GM19463 (cell line): ENCODE measurements around the gene ATXN7L1.

Experiments
- ATAC-seq: cut with Tn5 transposase; IDR thresholded peaks from one replicate; pipeline ENCODE4 v1.9.1; 2021; ENCODE audit warnings: mild to moderate bottlenecking, moderate library complexity; ENCODE audit not compliant: unreplicated experiment

Gene ATXN7L1

DNA sequence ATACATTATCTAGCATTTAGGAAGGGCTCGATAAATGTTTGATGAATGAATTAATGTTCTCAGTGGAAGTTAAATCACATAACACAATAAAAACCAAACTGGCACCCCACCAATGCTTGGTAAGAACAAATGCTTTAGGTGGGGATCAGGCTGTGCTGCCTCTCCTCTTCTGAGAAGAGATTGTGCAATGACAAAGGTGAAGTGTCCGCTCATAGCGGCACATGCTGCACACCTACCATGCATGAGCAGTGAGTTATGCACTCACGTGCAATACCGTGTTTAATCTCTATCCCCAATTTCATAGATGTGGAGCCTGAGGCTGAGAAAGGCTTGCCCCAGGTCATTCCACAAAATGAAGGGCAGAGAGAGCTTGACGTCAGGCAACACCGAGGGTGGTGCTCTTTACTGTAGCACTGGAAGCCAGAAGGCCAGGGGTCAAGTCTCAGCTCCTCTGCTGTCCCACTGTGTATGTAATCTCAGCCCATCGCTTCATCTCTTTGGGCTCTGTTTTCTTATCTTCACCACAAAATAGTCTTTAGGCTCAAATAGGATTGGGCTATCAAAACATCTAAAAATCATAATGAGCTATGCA is 222.2 kb downstream of the ATXN7L1 start:
- no peak for ATAC-seq

DNA sequence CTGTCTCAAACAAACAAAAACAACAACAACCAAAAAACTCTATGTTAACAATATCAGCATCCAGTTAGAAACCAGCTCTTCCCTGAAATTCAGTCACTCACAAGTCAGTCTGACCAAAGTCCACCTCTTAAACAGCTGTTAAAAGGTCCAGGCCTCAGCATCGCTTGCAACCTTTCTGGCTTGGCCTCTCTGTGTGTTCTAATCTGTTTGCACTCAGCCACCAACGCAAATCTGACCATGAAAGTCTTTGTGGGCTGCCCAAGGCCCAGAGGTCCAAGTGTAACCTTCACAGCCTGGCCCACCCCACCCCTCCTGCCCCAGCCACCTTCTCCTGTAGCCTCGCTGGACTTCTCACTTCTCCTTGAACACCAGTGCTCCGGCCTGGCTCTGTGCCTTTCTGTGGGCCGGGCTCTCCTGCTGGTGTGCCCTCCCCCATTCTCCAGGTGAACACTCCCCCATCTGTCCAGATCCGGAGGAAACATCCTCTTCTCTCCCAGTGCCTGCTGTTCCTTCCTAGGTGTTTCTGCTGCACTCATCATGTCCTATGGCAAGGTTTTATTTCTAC is 222.9 kb downstream of the ATXN7L1 start:
- no peak for ATAC-seq

DNA sequence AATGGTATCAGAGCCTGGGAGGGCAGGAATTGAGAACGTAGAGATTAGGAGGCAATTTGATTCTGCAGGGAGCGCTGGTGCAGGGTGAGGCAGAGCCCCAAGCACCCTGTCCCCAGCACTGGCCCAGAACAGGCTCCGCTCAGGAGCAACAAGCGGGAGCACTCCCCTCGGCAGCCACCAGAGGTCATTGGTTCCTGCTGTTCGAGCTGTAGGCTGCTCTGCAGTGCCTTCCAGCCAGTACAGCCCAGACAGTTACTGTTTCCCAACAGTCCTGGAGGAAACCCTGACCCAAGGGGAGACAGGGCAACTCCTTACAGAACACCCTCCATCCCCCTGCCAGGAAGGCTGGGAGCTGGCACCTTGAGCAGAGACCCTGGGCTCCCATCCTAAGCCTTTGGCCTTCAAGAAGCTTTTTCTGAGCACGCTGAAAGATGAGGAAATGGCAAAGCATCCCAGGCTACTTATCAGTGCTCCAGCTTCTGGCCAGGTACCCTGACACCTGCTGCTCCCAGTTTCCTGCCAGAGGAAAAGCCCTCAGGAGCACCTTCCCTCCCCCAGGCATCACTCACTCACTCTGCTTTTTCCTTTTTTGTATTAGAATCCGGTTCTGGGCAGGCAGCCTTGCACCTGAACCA is 223.9 kb downstream of the ATXN7L1 start:
- ATAC-seq = peak; percentile 98

DNA sequence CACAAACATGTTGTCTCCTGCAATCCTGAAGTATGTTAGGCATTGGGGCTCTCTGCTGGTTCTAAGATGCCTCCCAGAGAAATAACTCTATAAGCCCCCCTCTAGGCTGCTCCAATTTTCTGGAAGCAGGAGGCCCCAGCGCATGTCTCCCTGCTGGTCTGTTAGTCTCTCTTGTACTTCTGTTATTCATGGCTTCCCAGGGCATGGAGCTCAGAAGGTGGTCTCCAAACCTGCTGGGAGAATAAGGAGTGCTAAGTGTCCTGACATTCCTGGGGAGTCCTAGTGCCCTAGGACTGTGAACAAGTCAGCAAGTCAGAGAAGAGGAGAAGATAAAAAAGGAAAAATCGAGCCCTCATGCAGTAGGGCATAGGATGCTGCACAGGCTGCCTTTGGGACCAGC is 224.6 kb downstream of the ATXN7L1 start:
- no peak for ATAC-seq

DNA sequence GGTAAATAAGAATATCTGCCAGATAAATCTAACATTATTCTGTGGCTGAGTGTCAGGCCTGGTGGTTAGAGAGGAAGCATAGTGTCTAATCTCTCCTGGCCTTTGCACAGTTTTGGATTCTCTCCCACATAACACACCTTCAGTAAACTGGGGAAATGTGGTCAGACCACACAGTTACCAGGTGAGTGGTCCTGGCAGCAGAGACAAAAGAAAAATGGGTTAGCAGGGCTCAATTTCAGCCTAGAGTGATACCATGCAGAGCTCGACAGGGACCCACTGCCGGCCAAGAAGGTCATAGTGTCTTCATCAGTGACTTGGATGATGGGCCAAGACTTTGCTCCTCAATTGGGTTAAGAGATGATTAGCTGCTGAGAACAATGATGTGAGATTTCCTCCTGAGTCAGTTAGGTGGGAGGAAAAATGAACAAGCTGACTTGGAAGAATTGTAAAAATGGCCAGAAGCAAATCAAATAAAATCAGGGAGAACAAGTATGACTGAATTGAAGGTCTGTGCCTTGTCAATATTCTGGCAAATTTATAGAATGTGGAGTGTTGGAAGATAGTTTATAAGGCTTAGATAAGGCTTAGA is 225.9 kb downstream of the ATXN7L1 start:
- ATAC-seq = no peak

DNA sequence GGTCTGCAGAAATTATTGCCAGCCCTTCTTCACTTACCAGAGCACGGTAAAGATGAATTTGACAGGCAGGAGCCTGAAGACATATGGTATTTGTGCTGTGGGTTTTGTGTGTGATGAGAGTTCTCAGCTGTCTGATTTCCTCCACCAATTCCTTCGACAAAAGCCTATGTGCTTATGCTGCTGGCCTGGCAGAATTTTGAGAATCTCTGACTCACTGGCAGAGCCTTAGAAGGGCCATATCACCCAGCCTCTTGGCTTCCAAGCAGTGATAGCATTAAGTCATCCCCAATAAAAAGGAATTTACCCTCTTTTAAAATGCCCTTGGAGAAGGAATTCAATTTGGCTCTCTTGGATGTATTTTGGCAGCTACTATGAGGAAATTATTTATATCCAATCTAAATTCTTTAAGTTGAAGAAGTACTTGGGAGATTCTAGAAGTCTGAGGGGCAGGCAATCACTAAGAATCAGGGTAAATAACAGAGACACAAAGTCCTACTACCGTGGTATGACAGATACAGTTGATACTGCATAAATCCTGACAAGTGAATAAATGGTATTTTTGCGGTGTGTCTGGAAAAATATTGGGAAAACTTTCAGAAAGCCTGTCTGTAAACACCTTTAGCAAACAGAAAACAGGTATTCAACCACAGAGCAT is 226.5 kb downstream of the ATXN7L1 start:
- no peak for ATAC-seq

DNA sequence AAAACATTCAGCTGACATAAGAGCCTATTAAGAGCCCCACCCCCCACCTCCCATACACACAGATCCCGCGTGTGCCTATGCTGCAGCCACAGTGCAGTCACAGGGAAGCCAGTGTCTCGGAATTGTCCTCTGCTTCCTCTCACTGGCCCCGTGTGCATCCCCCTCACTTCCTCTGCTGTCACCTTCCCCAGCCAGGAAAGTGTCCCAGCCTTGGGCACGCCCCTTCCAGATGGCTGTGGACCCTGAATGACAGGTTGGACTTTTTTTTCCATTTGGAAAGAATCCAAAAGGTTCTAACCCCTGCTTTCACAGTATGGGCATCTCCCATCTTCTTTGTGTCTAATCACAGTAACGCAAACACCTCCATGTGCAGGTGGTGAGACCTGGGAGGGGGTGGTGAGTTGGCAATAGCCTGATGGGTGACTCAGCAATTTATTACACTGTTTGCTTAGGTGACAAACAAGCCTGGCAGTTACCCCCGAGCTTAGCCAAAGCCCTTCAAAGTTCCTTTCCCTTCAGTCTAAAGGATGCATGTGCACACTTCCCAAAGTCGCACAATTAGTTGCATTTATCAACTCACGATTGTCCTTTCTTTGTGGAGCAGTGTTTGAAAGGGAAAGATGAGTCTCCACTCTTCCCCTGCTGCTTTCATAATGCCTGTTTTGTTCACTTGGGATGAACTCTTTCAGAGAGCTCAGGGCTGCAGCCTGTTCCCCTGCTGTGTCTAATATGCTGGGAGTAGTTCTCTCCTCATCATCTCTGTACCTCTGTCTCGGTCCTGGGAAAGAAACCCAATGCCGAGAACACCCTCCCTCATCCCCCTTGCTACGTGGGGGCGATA is 227.6 kb downstream of the ATXN7L1 start:
- ATAC-seq = no peak

DNA sequence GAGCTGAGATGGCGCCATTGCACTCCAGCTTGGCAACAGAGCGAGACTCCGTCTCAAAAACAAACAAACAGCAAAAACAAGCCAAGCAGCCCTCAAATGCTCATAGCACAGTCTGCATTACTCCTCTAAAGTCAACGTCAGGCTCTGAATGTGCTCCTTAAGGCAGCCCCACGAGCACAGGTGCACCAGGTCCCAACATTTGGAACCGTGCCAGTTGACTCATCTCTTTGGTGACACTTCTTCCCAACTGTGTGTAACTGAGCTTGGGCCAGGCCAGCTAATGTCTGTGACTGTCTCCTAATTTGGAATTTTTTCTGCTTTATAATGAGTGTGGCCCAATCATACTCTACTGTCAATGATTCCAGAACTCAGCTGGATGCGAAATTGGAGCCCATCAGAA is 228.8 kb downstream of the ATXN7L1 start:
- ATAC-seq = no peak

DNA sequence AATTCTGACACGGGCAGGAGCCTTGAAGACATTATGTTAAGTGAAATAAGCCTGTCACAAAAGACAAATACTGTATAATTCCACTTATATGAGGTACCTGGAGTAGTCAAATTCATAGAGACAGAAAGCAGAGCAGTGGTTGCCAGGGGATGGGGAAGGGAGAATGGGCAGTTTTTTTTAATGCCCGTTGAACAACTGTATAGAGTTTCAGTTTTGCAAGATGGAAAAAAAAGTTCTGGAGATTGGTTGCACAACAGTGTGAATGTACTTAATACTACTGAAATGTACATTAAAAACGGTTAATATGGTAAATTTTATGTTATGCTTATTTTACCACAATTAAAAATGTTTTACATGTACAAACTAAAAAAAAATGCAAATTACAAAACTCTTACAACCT is 231.5 kb downstream of the ATXN7L1 start:
- ATAC-seq = no peak

DNA sequence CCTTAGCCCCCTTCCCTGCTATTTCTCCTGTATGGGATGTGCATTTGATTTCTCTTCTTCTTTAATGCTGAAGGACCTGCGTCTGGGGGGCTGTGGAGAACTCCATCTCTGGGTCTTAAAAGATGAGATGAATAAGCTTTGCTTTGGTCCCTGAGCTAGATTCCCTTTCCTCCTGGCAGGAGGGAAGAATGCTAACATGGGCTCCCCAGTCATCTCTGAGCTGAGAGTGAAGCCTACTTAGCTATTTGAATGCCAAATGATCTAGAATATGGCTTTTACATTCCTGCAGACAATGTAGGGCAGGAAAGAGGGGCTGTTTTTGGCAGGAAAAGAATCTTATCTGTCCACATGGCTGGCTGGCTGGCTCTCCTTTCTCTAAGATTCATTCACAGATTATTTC is 232.5 kb downstream of the ATXN7L1 start:
- no peak for ATAC-seq

DNA sequence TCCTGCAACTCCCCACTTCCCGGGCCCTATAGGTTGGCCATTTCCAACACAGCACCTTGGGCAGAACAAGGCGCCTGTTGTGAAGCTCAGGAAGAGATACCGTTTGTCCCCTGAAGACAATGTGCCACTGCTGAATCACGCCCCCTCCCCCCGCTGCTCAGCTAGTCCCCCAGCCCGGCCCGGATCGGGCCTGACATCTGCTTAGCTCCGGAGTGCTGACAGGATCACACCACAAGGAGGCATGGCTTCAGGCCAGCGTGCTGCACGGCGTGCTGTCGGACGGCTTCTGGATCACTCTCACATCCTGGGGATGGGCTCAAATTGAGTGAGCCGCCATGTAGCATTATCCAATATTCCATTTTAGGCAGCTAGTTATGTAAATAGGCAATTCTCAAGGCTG is 233.0 kb downstream of the ATXN7L1 start:
- ATAC-seq = no peak

DNA sequence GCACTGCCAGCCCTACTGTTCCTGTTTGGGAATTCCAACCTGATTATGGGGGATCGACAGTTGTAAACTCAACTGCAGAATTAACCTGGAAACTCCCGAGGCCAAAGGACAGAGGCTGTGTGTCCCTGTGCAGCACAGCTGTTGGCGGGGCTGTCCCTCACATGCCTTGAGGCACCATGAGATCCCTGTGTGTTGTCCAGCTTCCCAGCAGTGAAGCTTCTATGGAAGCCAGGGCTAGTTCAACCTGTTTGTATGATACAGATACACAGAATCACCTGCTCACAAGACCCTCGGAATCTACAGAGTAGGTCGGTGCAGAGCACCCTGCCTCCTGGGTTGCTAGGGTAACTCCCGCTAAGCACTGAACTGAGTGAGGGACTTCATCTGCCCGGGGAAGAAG is 234.1 kb downstream of the ATXN7L1 start:
- ATAC-seq = no peak

DNA sequence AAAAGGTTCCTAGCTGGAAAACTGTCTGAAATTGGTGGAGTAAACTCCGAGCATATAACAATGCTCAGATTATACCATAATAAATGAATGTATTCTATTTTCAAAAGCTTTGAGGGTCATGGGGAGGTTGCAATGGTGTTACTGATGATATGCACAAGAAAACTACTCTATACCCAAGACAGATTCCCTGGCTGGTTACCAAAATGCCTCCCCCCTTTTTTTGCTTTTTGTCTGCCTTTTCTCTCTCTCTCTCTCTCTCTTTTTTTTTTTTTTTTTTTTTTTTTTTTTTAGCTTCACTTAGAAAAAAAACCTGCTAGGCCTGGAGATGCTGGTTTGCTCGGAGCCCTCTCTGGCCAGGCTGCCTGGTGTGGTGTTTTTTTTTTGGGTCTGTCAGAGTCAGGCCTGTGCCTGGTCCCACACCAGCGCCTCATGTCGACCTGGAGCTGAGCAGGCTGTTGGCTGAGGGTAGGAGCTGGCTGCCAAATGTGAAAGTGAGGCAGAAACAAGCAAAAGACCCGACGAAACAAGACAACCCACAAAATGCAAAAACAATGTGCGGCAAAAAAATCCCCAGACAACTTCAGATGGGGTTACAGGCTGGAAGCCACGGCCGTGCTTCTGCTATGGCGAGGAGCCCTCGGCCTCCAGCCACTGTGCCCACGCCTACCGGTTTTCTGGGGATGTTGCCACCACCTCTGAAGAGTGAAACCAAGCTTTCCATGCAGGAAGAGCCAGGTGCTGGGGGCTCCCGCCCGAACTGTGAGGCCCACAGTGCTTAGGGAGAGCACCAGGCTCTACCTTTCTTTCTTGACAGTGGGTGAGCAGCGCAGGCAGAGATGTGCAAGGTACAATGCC is 235.2 kb downstream of the ATXN7L1 start:
- no peak for ATAC-seq

DNA sequence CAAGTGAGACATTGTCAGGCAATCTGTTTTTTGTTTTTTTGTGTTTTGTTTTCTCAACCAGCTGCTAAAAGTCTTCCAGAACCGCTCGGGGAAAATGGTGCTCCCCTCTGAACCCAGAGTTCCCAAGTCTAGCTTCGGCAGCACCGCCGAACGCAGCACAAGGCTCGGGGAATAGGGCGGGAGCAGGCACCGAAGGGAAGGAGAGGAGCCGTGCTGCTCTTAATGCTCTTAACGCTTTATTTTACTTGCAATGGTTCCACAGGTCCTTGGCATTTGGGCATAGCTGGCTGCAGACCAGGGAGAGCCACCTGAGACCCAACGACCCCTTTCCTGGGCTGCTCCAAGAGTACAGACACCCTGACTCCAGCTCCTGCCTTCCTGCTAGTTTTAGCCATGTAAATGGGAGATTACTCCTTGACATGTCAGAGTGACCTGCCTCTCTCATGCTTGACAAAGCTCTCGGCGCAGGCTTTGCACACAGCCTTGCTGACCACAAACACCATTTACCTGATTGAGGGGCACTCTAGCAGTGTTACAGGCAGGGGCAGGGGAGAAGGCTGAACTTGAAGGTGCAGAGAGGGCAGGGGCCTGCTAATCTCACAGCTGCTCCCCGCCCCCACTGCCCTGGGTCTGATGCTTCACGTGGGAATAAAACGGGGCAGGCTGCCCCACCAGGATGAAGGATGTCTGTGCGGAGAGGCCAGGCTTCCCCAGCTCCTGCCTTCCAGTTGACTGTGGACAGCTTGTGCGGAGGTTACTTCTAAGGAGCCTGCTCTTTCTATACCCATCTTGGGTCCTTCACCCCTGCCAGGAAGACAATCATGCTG is 236.5 kb downstream of the ATXN7L1 start:
- ATAC-seq = no peak

DNA sequence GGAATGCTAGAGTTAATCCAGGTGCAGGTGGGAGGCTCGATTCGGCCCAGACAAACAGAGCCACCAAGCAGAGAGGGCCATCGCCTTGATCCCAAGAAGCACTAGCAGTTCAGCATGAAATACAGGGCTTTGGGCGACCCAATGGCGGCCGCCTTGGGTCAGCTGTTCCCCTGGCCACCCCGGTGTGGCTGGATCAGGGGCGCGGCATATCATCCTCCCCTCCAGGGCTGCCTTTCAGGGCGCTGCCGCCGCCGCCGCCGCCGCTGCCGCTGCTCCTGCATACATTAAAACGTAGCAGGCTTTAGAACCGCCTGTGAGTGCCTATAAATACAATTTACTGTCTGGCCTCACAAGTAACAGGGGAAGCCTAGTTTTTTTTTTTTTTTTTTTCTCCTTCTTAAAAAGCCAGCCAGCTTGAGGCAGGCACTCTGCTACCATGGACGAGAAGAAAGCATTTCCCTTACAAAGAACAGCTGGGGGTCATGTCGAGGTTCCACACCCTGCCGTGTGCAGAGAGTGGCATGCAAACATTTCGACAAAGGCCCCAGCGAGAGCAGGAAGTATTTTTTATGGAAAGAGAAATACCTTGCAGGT is 237.4 kb downstream of the ATXN7L1 start:
- ATAC-seq = no peak

DNA sequence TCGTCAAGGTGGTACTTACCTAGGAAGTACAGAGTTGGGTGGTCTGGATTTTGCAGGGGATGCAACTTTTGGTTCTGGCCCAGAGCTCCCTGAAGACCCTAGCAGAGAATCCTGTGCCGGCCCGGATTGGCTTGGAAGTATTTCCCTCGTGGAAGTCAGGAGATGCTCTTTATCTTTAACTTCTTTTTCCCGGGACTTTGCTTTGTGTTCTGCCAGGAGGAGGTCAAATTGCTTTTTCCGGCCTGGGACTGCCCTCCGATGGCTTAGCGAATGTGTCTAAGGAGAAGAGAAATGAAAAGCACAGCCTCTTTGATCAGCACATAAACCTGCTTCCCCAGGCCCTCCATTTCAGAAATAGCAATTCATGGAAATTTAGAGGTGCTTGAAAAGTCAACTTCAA is 238.1 kb downstream of the ATXN7L1 start:
- no peak for ATAC-seq

DNA sequence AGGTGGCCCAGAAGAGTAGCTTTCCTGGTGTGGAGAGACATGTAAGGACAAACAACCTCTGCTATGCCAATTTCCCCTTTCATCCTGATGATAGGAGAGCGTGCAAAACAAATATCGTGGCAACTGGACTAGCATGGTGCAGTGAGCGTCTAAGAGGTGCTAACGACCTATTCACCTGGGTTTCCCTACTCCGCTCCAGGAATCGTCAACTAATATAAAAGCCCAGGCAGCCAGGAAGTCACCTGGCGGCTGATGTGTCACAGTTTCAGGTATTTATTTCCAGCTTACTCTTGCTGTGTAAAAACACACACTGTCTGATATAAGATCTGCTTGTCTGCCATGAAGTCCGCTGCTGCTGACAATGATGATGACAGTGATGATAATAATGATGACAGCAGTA is 238.6 kb downstream of the ATXN7L1 start:
- no peak for ATAC-seq

DNA sequence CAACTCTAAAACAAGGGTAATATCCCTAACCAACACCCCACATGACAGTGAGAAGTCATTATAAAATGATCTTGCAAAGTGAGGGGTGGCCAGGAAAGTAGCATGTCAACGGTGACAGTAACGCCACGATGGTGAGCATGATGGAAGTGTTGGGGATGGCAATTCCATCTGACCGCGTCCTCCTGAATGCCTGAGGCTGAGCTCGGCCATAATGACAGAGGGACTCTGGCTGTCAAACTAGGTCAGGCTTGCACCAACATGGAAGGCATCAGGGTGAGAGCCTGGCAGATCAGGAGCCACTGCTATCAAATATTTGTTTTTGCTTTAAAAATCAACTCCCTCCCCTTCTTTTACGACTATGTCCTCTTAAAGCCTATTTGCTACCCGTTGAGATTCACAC is 239.4 kb downstream of the ATXN7L1 start:
- no peak for ATAC-seq

DNA sequence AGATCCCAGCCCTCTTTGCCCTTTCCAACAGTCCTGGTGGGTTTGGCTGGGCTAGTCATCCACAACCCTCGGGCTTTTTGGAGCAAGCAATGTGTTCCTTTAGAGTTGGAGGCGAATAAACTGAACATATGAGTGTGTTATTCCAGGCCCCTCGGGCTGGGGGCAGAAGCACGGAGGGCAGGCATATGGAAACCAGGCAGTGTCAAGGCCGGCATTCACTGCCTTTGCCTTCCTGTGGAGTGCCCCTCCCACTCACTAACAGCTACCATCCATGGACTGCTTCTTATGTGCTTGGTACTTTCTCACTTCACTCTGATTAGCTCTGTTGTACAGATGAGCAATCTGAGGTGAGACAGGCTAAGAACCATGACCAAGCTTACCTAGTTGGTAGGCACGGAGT is 241.2 kb downstream of the ATXN7L1 start:
- no peak for ATAC-seq
